ENCODE data around the gene CNOT2.
"Not testable (repeated sequence)": the region's sequence is repeated elsewhere in the genome, so short reads cannot be mapped to it uniquely, and the experiment has no call there.

The CNOT2 gene

DNA sequence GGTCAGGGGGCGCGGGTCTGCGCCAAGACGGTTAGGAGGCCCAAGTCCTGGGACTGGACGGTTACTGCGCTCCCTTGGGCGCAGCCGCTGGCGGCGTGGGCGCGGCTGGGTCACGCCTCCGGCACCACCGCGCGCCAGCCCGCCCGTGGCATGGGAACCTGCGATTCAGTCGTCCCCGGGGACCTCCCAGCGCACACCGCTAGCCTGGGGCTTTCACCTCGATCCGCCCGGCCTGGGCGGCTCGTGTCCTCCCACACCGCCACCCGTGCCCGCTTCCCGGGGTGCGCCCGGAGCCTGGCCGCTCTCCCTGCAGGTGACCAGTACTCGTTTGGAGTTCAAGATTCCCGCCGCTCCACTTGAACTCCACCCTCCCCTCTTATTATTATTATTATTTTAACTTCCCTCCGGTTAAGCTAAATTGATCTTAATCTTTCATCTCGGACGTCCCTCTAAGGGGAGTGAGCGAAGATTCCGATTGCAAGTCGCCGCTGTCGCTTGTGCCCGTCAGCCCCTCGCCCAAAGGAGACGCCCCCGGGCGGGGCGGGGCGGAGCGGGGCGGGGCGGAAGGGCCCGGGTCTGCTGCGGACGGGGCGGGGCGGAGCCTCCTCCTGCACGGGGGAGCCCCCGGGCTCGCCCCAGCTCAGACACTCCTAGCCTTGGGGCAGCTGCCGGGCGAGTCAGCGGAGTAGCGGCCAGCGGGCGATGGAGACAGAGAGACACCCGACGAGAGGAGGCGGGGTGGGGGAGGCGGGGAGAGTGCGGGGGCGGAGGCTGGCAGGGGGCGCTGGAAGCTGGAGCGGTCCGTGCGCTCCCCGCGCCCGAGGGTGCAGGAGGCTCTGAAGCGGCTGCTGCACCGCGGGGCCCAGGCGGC lies 122.7 kb downstream of the CNOT2 start, which contains the start of gene KCNMB4:
Gene KCNMB4 (plus strand): TSS at position 643 of the 871 bp plus-strand sequence. CDS start 445 bp downstream, outside the sequence.
- peak; percentile 57 for DNase-seq (ENCODE audit: low spot score)

DNA sequence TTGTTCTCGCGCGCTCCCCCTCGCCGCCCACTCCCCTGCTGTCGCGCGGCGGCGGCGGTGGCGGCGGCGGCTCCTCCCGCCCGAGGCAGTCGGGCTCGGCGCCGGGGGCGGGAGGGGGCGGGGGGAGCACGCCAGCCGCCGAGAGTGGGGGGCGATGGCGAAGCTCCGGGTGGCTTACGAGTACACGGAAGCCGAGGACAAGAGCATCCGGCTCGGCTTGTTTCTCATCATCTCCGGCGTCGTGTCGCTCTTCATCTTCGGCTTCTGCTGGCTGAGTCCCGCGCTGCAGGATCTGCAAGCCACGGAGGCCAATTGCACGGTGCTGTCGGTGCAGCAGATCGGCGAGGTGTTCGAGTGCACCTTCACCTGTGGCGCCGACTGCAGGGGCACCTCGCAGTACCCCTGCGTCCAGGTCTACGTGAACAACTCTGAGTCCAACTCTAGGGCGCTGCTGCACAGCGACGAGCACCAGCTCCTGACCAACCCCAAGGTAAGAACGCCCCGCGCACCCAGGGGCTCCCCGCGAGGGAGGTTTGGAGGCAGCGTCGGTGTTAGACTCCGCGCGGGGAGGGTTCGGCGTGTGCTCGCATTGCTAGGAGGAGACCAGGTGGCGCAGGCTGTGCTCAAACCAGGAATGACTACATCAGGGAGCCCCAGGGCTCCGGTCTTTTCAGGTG lies 123.5 kb downstream of the CNOT2 start:
- DNase-seq (ENCODE audit: low spot score): peak; percentile 58

DNA sequence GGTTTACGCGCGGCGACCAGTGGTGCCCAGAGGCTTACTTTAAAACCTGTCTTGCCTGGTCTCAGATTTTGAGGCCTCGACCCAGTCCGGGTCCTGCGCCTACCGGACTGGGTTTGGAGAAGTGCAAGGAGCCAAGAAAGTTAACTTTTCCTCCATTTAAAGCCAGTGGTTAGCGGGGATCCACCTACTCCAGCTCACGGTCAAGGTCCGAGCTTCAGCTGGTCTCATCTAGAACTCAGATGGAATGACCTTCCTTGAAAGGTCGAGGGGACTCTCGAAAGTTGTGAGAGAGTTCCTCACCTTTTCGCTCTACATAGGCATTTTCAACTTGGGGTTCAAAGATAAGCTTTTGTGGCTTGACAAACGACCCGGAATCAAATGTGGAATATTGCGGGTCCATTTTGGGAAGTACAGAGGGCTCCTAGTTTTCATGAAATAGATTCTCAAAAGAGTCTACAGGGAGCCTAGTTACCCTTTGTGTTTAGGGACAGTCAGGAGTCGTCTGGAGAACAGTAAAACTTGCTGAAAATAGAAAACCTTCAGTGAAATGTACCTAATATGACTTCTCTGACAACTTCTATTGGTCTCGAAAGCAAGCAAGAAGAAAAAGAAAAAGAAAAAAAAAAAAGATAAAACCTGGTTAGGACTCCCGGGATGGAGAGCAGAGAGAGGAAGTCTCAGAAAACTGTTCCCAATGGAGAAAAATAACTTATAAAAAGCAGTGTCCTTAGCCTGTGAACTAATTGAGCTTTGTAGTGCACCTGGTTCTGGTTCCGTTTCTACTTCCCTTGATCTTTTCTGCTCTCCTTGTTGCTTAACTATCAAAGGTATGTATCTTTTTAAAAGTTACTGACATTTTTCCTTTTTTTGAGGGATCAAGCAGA lies 124.3 kb downstream of the CNOT2 start:
- no peak for DNase-seq (ENCODE audit: low spot score)

DNA sequence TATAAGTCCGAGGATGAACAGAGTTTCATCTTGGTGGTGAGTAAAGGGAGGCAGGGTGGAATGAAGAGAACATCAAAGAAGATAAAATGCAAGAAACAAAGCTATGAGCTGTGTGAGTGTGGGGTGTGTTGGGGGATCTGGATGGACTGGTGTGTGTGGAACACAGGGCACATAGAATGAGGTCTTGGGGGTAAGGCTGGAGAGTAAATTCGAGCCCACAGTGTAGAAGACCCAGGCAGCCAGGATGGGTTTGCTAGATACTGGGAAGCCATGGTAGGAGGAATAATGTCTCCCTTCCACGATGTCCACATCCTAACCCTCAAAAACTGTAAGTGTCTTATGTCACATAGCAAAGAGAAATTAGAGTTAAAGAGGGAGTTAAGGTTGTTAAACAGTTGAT lies 129.6 kb downstream of the CNOT2 start:
- DNase-seq (ENCODE audit: low spot score): no peak

DNA sequence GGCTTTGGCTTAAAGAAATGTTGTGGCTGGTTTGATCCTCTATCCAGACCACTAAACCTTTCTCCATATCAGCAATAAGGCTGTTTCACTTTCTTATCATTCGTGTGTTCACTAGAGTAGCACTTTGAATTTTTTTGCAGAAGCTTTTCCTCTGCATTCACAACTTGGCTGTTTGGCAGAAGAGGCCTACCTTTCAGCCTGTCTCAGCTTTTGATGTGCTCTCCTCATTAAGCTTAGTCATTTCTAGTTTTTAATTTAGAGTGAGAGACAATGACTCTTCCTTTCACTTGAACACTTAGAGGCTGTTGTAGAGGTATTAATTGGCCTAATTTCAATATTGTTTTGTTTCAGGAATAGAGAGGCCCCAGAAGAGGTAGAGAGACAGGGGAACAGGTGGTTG lies 136.6 kb downstream of the CNOT2 start:
- DNase-seq (ENCODE audit: low spot score): no peak

GRCh38 chr12:70383484-70383883 lies 140.3 kb downstream of the CNOT2 start:
- no peak for DNase-seq (ENCODE audit: low spot score)

DNA sequence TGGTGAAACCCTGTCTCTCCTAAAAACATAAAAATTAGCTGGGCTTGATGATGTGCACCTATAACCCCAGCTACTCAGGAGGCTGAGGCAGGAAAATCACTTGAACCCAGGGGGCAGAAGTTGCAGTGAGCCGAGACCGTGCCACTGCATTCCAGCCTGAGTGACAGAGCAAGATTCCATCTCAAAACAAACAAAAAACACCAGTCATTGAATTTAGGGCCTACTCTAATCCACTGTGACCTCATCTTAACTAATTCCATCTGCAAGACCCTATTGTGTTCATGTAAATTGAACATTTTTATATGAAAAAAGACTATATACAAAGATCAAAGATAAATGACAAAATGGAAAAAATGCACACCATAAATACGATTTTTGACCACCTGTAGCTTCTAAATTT lies 140.7 kb downstream of the CNOT2 start:
- DNase-seq (ENCODE audit: low spot score): no peak

DNA sequence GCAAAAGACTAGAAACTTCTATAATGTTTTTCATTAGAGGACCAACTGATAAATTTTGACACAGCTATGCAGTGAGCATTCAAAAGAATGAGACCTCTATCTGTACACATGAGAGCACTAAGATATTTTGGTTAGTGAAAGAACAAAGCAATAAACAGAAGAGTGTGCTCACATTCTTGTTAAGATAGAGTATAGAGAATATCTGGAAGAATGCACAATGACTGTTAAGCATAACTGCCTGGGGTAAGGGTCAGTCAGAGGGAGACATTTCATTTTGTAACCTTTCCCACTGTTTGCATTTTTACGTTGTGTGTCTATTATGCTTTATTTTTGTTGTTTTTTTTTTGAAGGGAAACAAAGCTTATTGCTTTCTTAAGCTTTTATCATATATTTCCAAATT lies 143.5 kb downstream of the CNOT2 start:
- no peak for DNase-seq (ENCODE audit: low spot score)

- DNase-seq (ENCODE audit: low spot score): no peak
Observed at GRCh38 chr12:70389678-70390077, 146.4 kb downstream of the CNOT2 start.

DNA sequence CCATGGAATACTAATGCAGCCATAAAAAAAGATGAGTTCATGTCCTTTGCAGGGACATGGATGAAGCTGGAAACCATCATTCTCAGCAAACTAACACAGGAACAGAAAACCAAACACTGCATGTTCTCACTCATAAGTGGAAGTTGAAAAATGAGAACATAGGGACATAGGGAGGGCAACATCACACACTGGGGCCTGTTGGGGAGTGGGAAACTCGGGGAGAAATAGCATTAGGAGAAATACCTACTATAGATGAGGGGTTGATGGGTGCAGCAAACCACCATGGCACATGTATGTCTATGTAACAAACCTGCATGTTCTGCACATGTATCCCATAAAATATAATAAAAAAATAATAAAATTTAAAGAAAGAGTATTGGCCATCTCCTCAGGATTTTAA lies 149.4 kb downstream of the CNOT2 start:
- not testable (repeated sequence) for DNase-seq (ENCODE audit: low spot score)

- DNase-seq (ENCODE audit: low spot score): no peak
Observed at GRCh38 chr12:70393787-70394499, 150.7 kb downstream of the CNOT2 start.

- no peak for DNase-seq (ENCODE audit: low spot score)
Observed at GRCh38 chr12:70398002-70398401, 154.8 kb downstream of the CNOT2 start.

DNA sequence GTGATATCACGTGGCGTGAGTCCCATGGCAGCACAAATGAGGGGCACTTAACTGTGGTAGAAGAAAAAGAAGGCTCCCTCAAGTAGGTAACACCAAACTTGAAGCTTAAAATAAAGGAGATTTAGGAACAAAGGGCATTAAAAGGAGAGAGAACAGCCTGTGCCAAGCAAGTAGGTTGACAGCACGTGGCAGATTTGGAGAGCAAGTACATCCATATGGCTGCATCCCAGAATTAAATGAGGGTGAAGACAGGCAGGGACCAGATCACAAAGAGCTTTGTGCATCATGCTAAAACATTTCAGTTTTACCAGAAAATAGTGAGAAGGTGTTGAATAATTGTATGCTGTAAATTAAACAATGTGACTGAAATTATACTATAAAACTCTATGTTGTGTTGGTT lies 155.6 kb downstream of the CNOT2 start:
- DNase-seq (ENCODE audit: low spot score): no peak

GRCh38 chr12:70399311-70399710 lies 156.1 kb downstream of the CNOT2 start:
- DNase-seq (ENCODE audit: low spot score): no peak

- no peak for DNase-seq (ENCODE audit: low spot score)
Observed at GRCh38 chr12:70400124-70400523, 156.9 kb downstream of the CNOT2 start.

- DNase-seq (ENCODE audit: low spot score): no peak
Observed at GRCh38 chr12:70402597-70402996, 159.4 kb downstream of the CNOT2 start.

- DNase-seq (ENCODE audit: low spot score): no peak
Observed at GRCh38 chr12:70403826-70404225, 160.6 kb downstream of the CNOT2 start.

All from CD4-positive, alpha-beta T cell treated with Interleukin-6 at 100 ng/mL for 8 hours (primary cell).